Endothelial cell of umbilical vein (primary cell): ENCODE results near the gene CAPN12.

ENCODE experiments used
- EZH2 ChIP-seq: IDR thresholded peaks from 2 replicates; pipeline ENCODE4 v1.6.1; 2012; ENCODE audit warnings: borderline replicate concordance, low read depth, mild to moderate bottlenecking, moderate library complexity, low read length, inconsistent platforms; ENCODE audit not compliant: severe bottlenecking
- FOS ChIP-seq: IDR thresholded peaks from 2 replicates; pipeline ENCODE4 v1.6.1; 2011; ENCODE audit warnings: mild to moderate bottlenecking, low read length, moderate library complexity, borderline replicate concordance; ENCODE audit not compliant: insufficient read depth
- GATA2 ChIP-seq: IDR thresholded peaks from 2 replicates; pipeline ENCODE4 v1.7.0; 2011; ENCODE audit warnings: low read depth, mild to moderate bottlenecking, moderate library complexity, mixed read lengths, low read length; ENCODE audit not compliant: insufficient read length, insufficient read depth
- JUN ChIP-seq: IDR thresholded peaks from 2 replicates; pipeline ENCODE4 v1.6.1; 2011; ENCODE audit warnings: borderline replicate concordance, low read depth; ENCODE audit not compliant: insufficient read length, insufficient read depth
- POLR2A ChIP-seq: IDR thresholded peaks from 2 replicates; pipeline ENCODE4 v1.6.1; 2012; ENCODE audit warnings: low read depth, mild to moderate bottlenecking, control low read depth, low read length
- POLR2AphosphoS5 ChIP-seq: IDR thresholded peaks from 2 replicates; pipeline ENCODE4 v1.6.1; 2012; ENCODE audit warnings: low read depth, mild to moderate bottlenecking, control low read depth, low read length, moderate library complexity; ENCODE audit not compliant: insufficient read depth
- TF ChIP-seq, protein P1 (sequence below), 2 donors: IDR thresholded peaks; 1 replicate in 1 of 2; 2 replicates in 1 of 2; pipeline ENCODE4 v1.5.1; 2011; ENCODE audit warnings: low read length in 2 of 2, mild to moderate bottlenecking in 2 of 2, moderate library complexity in 2 of 2, control low read depth in 1 of 2, inconsistent platforms in 1 of 2, low read depth in 1 of 2; ENCODE audit not compliant: insufficient read depth in 1 of 2; ENCODE audit errors: extremely low read depth in 1 of 2
- TF ChIP-seq, protein P2 (sequence below): IDR thresholded peaks from 2 replicates; pipeline ENCODE4 v1.6.1; 2011; ENCODE audit not compliant: insufficient read depth, insufficient read length

DNA sequence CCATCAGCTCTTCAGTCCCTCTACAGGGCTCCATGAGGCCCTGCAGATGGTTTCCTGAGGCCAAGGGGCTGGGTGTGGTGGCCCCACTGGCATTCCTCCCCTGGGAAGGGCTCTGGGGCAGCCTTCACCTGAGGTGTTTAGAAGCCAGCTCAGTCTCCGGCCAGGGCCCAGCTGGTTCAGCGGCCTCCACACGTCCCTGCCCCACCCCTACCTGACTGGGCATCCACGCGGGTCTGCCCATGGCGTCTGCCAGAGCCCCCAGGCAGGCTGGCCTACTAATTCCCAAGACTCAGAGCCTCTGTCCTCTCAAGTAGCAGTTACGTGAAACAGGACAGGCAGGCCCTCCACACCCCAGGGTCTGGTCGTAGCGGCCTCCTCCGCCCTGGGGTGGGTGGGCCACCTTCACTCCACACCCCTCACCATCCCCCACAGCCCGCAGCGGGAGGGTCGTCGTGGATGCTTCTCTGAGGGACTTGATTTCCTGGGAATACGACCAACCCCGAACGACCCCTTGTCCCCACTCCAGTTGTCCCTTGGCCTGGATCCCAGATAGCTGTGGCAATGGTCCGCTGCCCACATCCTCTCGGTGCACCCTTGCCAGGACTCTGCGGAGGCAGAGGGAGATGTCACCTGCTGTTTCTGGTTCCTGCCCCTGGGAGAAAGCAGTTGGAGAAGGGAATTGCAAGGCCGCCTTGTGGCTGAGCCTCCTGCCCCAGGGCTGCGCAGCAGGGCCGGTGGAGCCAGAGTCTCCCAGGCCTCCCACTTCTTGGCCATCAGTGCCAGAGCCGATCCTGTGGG is 24.3 kb downstream of the CAPN12 start:
- TF ChIP-seq, protein P1, sequence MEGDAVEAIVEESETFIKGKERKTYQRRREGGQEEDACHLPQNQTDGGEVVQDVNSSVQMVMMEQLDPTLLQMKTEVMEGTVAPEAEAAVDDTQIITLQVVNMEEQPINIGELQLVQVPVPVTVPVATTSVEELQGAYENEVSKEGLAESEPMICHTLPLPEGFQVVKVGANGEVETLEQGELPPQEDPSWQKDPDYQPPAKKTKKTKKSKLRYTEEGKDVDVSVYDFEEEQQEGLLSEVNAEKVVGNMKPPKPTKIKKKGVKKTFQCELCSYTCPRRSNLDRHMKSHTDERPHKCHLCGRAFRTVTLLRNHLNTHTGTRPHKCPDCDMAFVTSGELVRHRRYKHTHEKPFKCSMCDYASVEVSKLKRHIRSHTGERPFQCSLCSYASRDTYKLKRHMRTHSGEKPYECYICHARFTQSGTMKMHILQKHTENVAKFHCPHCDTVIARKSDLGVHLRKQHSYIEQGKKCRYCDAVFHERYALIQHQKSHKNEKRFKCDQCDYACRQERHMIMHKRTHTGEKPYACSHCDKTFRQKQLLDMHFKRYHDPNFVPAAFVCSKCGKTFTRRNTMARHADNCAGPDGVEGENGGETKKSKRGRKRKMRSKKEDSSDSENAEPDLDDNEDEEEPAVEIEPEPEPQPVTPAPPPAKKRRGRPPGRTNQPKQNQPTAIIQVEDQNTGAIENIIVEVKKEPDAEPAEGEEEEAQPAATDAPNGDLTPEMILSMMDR (IDR thresholded peaks at IDR 0.05; ENCODE audit: extremely low read depth in 1 of 2, insufficient read depth in 1 of 2, low read depth in 1 of 2, low read length in 2 of 2) = no peak
- no peak for TF ChIP-seq POLR2A
- no peak for TF ChIP-seq EZH2
- no peak for TF ChIP-seq JUN
- peak; percentile 11 for TF ChIP-seq POLR2AphosphoS5
- TF ChIP-seq FOS = no peak
- TF ChIP-seq, protein P2, sequence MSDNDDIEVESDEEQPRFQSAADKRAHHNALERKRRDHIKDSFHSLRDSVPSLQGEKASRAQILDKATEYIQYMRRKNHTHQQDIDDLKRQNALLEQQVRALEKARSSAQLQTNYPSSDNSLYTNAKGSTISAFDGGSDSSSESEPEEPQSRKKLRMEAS = no peak
- TF ChIP-seq GATA2 = no peak
